OCI-LY3 (cell line): Measurements from ENCODE around the gene KANK4.

Experiments
- EZH2phosphoT487 ChIP-seq: fragments of 200-600 bp; shearing (Covaris generic); IDR thresholded peaks from 2 replicates; pipeline ENCODE4 v1.6.1; 2018; ENCODE audit warnings: antibody characterized with exemption, mixed run types, low read depth
- TF ChIP-seq, protein P1 (sequence below): fragments of 200-600, 300-600 bp; sonication (generic); IDR thresholded peaks from 2 replicates; pipeline ENCODE4 v1.5.1; 2014; ENCODE audit warnings: antibody characterized with exemption, low read length, low read depth

DNA sequence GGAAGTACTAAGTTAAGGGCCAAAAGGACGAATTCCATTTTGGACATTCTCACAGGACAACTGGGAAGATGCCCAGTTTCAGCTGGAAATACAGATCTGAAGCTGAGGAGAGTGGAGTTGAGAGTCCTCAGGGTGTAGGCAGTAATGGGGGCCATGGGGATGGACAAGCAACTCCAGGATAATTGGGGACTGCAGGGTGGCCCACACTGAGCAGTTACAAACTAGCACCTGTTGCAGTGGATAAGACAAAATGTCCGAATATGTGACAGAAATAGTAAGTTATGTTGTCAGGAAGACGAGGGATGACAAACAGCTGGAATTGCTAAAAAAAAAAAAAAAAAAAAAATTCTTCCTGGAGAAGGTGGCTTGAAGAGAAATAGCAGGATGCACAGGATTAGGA lies 34.6 kb upstream of the KANK4 start:
- TF ChIP-seq, protein P1, sequence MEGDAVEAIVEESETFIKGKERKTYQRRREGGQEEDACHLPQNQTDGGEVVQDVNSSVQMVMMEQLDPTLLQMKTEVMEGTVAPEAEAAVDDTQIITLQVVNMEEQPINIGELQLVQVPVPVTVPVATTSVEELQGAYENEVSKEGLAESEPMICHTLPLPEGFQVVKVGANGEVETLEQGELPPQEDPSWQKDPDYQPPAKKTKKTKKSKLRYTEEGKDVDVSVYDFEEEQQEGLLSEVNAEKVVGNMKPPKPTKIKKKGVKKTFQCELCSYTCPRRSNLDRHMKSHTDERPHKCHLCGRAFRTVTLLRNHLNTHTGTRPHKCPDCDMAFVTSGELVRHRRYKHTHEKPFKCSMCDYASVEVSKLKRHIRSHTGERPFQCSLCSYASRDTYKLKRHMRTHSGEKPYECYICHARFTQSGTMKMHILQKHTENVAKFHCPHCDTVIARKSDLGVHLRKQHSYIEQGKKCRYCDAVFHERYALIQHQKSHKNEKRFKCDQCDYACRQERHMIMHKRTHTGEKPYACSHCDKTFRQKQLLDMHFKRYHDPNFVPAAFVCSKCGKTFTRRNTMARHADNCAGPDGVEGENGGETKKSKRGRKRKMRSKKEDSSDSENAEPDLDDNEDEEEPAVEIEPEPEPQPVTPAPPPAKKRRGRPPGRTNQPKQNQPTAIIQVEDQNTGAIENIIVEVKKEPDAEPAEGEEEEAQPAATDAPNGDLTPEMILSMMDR, result no peak
- no peak for TF ChIP-seq EZH2phosphoT487
